Central memory CD4-positive, alpha-beta T cell (primary cell): ENCODE data around the gene LYVE1.

Experiments used
- DNase-seq: peaks from one replicate; pipeline ENCODE4 v3.0.0; 2022

LYVE1 gene

DNA sequence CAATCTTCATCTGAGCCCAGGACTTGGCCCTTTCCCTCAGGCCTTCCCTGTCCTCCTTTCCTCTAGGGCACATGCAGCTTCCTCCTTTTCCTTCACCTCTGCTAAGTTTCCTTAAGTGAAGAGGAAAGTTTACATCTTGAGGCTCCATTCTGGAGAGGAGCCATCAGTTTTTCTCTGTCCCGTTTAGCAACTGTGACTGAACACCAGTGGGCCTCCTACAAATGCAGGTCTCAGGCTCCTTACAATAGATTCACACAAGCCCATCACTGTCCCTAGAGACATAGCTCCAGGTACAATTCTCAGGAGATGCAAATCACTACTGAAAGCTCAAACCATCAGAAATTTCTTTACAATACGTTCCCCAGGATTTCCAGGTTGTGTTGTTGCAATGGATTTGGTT is 23.3 kb upstream of the LYVE1 start:
- no peak for DNase-seq

DNA sequence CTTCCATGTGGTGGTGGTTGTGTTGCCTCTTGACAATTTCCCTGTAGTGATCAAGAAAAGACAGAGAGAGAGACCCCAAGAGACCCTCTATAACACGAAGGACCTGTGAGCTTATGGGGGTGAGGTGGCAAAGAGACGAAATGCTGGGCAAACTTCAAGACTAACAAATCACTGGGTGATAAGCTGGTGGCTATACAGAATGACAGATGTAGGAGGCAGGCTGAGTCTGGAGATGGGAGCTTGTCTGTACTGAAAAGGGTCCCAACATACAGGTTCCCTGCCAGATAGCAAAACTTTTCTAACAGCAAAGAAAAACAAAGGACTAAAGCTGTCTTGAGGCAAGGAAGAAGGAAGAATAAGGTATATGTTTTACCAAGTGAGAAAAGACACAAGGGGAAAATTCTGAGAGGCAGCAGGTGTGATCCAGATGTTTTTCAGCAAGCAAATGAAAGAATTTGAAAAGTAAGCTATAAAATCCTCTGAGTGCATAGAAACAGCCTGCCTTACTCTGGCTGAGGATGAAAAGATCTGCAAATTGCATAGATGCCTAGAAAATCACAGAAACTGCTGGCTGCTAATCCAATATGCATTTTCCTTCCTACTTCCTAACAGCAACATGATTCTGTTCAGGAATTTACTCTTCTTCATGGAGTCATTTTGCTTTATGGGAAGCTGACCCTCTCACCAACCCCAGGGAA is 21.9 kb upstream of the LYVE1 start:
- DNase-seq, result no peak

DNA sequence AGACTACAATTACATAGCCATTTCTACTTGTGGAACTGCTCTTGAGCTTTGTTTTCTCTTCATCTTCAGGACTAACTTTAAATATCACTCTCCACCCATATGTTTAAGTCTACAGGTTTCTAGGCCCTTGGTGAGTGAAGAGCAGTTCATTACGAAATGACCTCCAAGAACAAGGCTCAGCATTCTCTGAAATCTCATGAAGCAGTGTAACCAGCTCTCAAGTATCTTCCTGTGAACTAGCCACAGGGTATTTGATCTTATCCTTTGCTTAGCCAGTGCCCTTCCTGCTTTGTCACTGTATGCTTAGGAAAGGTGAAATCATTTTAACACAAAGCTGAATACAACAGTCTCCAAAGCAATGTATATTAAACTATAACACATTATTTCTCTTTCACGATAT is 20.4 kb upstream of the LYVE1 start:
- DNase-seq, result no peak

DNA sequence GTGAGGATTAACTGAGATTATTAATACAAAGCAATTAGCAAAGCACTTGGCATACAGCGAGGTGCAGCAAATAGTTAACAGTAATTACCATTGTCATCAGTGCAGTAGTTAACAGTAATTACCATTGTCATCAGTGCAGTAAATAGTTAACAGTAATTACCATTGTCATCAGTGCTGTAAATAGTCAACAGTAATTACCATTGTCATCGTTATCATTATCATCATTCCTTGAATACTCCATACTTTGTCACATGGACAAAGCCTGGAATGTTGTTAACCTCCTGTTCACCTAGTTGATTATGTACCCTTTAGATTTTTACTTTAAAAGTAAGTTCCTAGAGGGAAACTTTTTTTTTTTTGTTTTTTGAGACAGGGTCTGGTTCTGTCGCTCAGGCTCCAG is 19.5 kb upstream of the LYVE1 start:
- no peak for DNase-seq

DNA sequence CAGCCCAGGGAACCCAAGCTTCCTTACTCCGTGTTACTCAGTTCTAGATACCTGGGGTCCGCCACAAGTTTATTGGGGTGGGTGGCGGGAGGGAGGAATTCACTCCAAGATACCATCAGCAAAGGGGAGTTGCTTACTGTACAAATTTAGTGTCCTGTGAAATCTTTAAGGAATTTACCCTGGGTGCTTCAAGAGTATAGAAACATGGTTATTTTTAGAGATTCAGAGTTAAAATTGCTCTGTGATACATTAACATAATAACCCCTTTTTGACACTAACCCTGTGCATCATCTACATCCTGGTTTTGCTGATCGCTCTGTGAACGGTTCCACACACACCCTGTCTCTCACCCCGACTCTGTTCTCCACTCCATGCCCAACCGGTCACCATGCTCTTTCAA is 18.9 kb upstream of the LYVE1 start:
- DNase-seq, result no peak

DNA sequence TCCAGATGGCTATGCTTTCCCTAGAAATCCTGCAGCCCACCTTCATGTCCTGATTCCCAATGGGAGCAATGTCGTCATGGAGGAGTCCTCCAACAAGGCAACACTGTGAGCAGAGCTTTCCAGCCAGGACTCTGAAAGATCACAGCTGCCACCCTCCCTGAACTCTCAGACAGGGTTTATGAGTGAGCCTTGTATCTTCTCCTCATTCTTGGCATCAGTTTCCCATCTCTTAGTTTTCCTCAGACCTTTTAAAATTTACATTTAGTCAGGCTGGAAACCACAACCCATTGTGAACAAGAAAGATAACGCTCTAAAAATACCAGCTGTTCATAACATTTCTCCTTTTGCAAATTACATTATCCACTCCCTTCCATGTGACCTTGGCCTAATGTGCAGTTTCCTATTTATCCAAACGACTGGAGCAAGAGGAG is 15.6 kb upstream of the LYVE1 start:
- DNase-seq, result no peak

DNA sequence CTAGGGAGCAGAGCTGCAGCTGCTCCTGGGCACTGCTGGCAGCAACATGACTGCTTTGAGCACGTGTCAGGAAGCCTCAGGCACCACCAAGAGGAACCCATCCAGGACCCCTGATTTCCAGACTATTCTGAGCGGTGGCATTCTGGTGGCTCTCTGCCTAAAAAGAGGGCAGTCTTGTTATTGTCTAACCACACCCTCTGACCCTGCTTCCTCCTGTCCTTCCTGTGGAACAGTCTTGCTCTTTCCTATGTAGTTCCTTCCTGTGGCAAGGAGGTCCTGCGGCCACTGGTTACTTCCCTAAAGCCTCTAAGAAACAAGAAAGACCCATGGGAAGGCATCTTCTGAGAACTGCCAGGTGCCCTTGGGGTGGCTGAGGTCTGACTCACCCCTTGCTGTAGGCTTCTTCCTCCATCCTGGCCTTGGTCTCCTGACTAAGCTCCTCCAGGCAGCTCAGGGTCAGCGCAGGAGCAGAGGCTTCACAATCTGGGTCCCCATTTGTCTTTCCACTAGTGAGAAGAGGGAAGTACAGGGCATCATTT is 13.1 kb upstream of the LYVE1 start:
- no peak for DNase-seq

DNA sequence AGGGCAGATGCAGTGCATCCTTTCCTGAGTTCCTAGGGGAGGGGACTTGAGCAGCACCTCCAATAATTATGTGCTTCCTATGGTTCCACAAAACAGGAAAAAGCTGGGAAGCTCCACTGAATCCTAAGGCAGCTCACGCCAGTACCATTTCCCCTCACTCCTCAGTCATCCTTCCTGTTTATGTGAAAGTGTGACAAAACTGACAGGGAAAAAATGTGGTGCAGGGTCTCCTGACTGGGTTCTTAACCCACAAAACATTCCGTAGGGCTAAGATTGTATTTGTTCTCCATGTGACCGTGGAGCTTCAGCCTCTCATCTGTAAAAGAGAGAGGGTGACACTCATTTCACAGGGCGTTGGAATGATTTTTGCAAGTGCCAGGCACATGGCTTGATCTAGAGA is 12.2 kb upstream of the LYVE1 start:
- DNase-seq, result no peak

GRCh38 chr11:10579700-10580099 is 11.2 kb upstream of the LYVE1 start:
- DNase-seq, result no peak

DNA sequence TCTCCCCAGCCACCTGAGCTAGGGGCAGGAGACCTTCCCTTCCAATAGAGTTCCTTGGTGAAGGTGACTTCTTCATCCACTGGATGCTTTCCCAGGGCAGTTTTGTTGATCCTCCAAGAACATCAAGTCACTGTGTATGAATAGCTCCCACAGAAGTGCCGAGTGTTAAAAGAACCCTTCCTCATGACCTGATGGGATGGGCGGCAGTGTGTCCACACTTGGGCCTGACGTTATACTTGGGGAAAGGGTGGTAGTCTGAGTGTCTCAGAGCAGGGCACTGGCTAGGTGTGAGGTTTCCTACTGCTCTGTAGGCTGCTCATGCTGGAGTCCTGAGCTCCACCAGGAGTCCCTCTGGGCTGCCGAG is 7.6 kb upstream of the LYVE1 start:
- no peak for DNase-seq

- DNase-seq, result no peak
Observed at GRCh38 chr11:10575346-10576034, 7.0 kb upstream of the LYVE1 start.

GRCh38 chr11:10573556-10573955 is 5.1 kb upstream of the LYVE1 start:
- DNase-seq, result no peak

- DNase-seq, result no peak
Observed at GRCh38 chr11:10573028-10573427, 4.6 kb upstream of the LYVE1 start.

- DNase-seq, result no peak
Observed at GRCh38 chr11:10572533-10572932, 4.1 kb upstream of the LYVE1 start.

- no peak for DNase-seq
Observed at GRCh38 chr11:10567446-10567845, 1.0 kb downstream of the LYVE1 start.

DNA sequence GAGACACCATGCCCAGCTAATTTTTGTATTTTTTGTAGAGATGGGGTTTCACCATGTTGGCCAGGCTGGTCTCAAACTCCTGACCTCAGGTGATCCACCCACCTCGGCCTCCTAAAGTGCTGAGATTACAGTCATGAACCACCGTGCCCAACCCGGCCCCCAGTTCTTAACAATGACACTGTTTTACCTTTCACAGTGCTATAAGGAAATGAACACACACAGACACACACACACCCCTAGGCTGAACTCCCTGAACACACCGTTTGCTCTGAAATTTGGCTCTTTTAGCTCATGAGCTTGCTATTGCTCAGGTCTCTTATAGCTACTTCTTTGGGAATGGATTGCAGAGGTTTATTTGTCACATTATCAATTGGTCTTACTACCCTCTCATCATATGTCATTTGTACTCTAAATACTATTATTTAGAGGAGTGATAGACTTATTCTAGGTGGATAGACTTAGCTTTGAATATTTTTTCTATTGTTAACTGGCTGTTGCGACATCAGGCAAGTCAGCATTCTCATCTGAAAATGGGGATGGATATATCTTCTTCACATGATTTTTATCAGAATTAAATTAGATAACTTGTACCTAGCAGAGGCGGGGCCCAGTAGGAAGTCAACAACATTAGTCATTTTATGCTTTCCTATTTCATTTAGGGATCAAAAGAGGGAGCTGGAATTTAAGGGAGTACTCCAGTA is 2.1 kb downstream of the LYVE1 start:
- DNase-seq, result no peak

DNA sequence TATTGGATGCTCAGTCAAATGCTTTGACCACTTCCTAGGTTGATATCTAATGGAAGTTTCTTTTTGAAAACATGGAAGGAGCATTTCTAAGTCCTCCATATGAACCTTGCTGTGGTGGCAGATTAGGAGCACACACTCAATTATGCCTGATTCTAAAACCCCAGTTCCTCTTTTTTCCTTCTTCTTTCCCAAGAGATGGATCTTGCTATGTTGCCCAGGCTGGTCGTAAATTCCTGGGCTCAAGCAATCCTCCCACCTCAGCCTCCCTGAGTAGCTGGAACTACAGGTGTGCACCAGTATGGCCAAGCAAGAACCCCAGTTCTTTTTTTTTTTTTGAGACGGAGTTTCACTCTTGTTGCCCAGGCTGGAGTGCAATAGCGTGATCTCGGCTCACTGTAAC is 3.0 kb downstream of the LYVE1 start:
- DNase-seq, result no peak

- no peak for DNase-seq
Observed at GRCh38 chr11:10564696-10565318, 3.7 kb downstream of the LYVE1 start.

DNA sequence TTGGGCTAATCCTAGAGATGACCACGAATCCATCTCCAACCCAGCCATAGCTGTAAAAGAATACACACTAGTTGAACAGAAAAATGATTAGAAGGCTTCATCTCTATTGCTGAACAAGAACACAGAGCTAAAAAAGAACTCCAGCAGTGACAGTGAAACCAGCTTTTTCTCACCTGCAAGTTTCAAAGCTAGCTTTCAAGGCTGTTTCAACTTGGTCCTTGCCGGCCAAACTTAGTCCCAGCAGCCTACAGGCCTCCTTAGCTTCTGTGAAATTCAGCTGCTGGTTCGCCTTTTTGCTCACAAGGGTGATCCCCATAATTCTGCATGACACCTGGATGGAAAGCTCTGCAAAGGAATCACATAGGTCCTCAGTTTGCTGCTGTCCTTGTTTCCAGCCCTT is 4.4 kb downstream of the LYVE1 start:
- no peak for DNase-seq

DNA sequence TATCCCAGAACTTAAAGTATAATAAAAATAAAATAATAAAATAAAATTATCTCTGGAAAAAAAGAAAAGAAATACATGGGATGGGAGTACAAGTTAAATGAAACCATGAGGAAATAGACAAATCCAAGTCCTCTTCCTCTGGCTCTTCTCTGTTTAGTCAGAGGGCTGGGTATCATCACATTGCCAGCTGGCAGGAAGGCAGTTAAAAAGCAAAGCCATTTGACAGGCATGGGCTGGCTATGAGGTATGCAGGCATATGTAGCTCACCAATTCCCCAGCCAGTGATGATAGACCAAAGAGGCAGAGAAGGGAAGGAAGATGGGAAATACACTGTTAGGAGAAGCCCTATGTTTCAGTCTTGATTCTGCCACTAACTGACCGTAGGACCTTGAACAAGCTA is 6.5 kb downstream of the LYVE1 start:
- DNase-seq, result no peak

- DNase-seq, result no peak
Observed at GRCh38 chr11:10561043-10561818, 7.2 kb downstream of the LYVE1 start.

GRCh38 chr11:10558288-10558687 is 10.2 kb downstream of the LYVE1 start:
- DNase-seq, result no peak

GRCh38 chr11:10556590-10556989 is 11.9 kb downstream of the LYVE1 start:
- DNase-seq, result no peak
